ENCODE measurements around the gene CCZ1.
"Not testable (repeated sequence)": the region's sequence is repeated elsewhere in the genome, so short reads cannot be mapped to it uniquely, and the experiment has no call there.

Gene CCZ1

DNA sequence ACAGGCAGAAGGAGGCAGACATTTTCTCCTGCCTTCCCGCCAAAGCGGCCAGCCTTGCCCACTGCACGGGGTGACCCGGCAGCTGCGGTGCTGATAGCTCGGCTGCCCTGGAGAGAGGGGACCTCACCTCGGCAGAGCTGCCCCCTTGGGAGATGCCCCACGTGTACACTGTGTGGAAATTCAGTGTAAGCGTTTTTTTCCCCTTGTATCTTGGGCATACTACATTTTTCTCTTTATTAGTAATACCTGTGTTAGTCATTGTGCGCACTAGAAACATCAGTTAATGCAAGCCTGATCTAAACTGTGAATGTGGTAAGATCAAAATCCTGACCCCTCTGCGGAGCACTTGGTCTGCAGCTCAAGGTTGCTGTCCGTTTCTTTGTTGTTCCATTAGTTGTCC, 26.1 kb downstream of the CCZ1 start:
- not testable (repeated sequence) for H3K9me3 ChIP-seq (ENCODE audit: control insufficient read depth, insufficient read depth, low read length); H3K36me3 ChIP-seq (ENCODE audit: control insufficient read depth, low read length); H3K9me2 ChIP-seq (replicated peaks; ENCODE audit: control insufficient read depth, low read length); H3K4me1 ChIP-seq (ENCODE audit: control insufficient read depth, low read length); H3F3A ChIP-seq (ENCODE audit: control insufficient read depth, insufficient read depth); H3K4me2 ChIP-seq (ENCODE audit: low read length); H3K79me2 ChIP-seq (ENCODE audit: control insufficient read depth, low read length); H3K4me3 ChIP-seq (ENCODE audit: low read length); H4K20me1 ChIP-seq (ENCODE audit: control insufficient read depth, insufficient read depth, low read depth, low read length); H3K27ac ChIP-seq (ENCODE audit: low read depth, low read length); H3K27me3 ChIP-seq (ENCODE audit: control insufficient read depth, low read length)

GRCh38 chr7:5926263-5926870, 27.8 kb downstream of the CCZ1 start:
- H3K4me1 ChIP-seq (ENCODE audit: control insufficient read depth, low read length); H3K9me2 ChIP-seq (replicated peaks; ENCODE audit: control insufficient read depth, low read length); H3K27me3 ChIP-seq (ENCODE audit: control insufficient read depth, low read length); H3K27ac ChIP-seq (ENCODE audit: low read depth, low read length); H3K9me3 ChIP-seq (ENCODE audit: control insufficient read depth, insufficient read depth, low read length); H3K36me3 ChIP-seq (ENCODE audit: control insufficient read depth, low read length); H3F3A ChIP-seq (ENCODE audit: control insufficient read depth, insufficient read depth); H3K4me3 ChIP-seq (ENCODE audit: low read length); H3K4me2 ChIP-seq (ENCODE audit: low read length); H3K79me2 ChIP-seq (ENCODE audit: control insufficient read depth, low read length); H4K20me1 ChIP-seq (ENCODE audit: control insufficient read depth, insufficient read depth, low read depth, low read length): not testable (repeated sequence)

DNA sequence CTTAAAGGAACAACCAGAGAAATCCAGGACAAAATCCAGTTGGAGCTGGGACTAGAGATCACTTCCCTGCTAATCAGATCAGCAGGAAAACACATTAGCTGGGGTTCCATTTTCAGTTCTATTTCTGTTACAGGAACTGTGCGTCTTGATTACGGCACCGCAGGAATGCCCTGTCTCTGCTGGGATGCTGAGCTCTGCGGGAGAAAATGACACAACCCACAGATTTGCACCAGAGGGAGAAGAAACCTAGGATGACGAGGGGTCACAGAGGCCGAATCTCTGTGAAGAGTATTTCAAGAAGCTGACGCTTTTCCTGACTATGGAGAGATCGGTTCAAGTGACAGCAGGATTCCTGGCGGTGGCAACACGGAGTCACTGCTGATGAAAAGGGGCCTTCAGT, 31.8 kb downstream of the CCZ1 start:
- H4K20me1 ChIP-seq (ENCODE audit: control insufficient read depth, insufficient read depth, low read depth, low read length); H3K4me2 ChIP-seq (ENCODE audit: low read length); H3K79me2 ChIP-seq (ENCODE audit: control insufficient read depth, low read length); H3K27ac ChIP-seq (ENCODE audit: low read depth, low read length); H3K9me3 ChIP-seq (ENCODE audit: control insufficient read depth, insufficient read depth, low read length); H3K27me3 ChIP-seq (ENCODE audit: control insufficient read depth, low read length); H3K4me3 ChIP-seq (ENCODE audit: low read length); H3K36me3 ChIP-seq (ENCODE audit: control insufficient read depth, low read length); H3K9me2 ChIP-seq (replicated peaks; ENCODE audit: control insufficient read depth, low read length); H3K4me1 ChIP-seq (ENCODE audit: control insufficient read depth, low read length); H3F3A ChIP-seq (ENCODE audit: control insufficient read depth, insufficient read depth): not testable (repeated sequence)

DNA sequence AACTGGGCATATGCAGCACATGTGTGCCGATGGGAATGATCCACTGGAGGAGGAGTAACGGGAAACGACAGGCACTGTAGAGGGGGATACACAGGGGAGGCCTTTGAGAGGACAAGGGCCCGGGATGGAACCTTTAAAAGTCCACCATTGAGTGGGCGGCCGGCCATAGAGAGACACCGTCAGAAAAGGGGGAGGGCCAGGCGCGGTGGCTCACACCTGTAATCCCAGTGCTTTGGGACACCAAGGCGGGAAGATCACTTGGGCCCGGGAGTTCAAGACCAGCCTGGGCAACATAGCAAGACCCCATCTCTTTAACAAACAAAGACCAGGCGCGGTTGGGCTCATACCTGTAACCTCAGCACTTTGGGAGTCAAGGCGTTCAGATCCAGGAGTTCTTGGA, 32.7 kb downstream of the CCZ1 start:
- not testable (repeated sequence) for H3K79me2 ChIP-seq (ENCODE audit: control insufficient read depth, low read length); H3K9me3 ChIP-seq (ENCODE audit: control insufficient read depth, insufficient read depth, low read length); H3K27me3 ChIP-seq (ENCODE audit: control insufficient read depth, low read length); H3K36me3 ChIP-seq (ENCODE audit: control insufficient read depth, low read length); H3F3A ChIP-seq (ENCODE audit: control insufficient read depth, insufficient read depth); H3K27ac ChIP-seq (ENCODE audit: low read depth, low read length); H3K4me1 ChIP-seq (ENCODE audit: control insufficient read depth, low read length); H3K9me2 ChIP-seq (replicated peaks; ENCODE audit: control insufficient read depth, low read length); H3K4me3 ChIP-seq (ENCODE audit: low read length); H4K20me1 ChIP-seq (ENCODE audit: control insufficient read depth, insufficient read depth, low read depth, low read length); H3K4me2 ChIP-seq (ENCODE audit: low read length)

GRCh38 chr7:5931905-5932644, 33.5 kb downstream of the CCZ1 start:
- H3K4me1 ChIP-seq (ENCODE audit: control insufficient read depth, low read length); H3K36me3 ChIP-seq (ENCODE audit: control insufficient read depth, low read length); H3K9me3 ChIP-seq (ENCODE audit: control insufficient read depth, insufficient read depth, low read length); H3K27ac ChIP-seq (ENCODE audit: low read depth, low read length); H4K20me1 ChIP-seq (ENCODE audit: control insufficient read depth, insufficient read depth, low read depth, low read length); H3K4me2 ChIP-seq (ENCODE audit: low read length); H3F3A ChIP-seq (ENCODE audit: control insufficient read depth, insufficient read depth); H3K27me3 ChIP-seq (ENCODE audit: control insufficient read depth, low read length); H3K9me2 ChIP-seq (replicated peaks; ENCODE audit: control insufficient read depth, low read length); H3K4me3 ChIP-seq (ENCODE audit: low read length); H3K79me2 ChIP-seq (ENCODE audit: control insufficient read depth, low read length): not testable (repeated sequence)

GRCh38 chr7:5934945-5935450, 36.5 kb downstream of the CCZ1 start:
- not testable (repeated sequence) for H3K27me3 ChIP-seq (ENCODE audit: control insufficient read depth, low read length); H3K36me3 ChIP-seq (ENCODE audit: control insufficient read depth, low read length); H3K4me3 ChIP-seq (ENCODE audit: low read length); H3K4me1 ChIP-seq (ENCODE audit: control insufficient read depth, low read length); H3K9me3 ChIP-seq (ENCODE audit: control insufficient read depth, insufficient read depth, low read length); H4K20me1 ChIP-seq (ENCODE audit: control insufficient read depth, insufficient read depth, low read depth, low read length); H3K27ac ChIP-seq (ENCODE audit: low read depth, low read length); H3K4me2 ChIP-seq (ENCODE audit: low read length); H3K79me2 ChIP-seq (ENCODE audit: control insufficient read depth, low read length); H3K9me2 ChIP-seq (replicated peaks; ENCODE audit: control insufficient read depth, low read length); H3F3A ChIP-seq (ENCODE audit: control insufficient read depth, insufficient read depth)

DNA sequence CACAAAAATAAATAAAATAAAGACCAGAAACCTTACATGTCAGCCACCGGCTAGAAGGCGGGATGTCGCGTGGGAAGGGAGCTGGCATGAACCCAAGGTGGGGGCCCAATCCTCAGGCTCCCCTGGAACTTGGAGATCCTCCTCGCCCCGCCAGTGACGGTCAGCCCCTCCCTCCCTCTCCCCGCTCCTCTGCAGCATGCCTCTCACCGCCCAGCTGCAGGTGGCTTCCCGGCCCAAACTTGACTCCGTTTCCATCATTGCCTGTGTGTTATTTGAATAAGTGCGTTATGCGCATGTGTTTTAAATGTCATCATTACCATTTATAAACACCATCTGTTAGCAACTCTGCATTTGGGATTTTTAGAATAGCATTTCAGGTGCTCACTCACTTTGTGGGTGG, 64.7 kb downstream of the CCZ1 start:
- not testable (repeated sequence) for H3K4me3 ChIP-seq (ENCODE audit: low read length); H3K4me1 ChIP-seq (ENCODE audit: control insufficient read depth, low read length); H3K27ac ChIP-seq (ENCODE audit: low read depth, low read length); H3K36me3 ChIP-seq (ENCODE audit: control insufficient read depth, low read length); H3K27me3 ChIP-seq (ENCODE audit: control insufficient read depth, low read length); H4K20me1 ChIP-seq (ENCODE audit: control insufficient read depth, insufficient read depth, low read depth, low read length); H3K9me2 ChIP-seq (replicated peaks; ENCODE audit: control insufficient read depth, low read length); H3K4me2 ChIP-seq (ENCODE audit: low read length); H3F3A ChIP-seq (ENCODE audit: control insufficient read depth, insufficient read depth); H3K79me2 ChIP-seq (ENCODE audit: control insufficient read depth, low read length); H3K9me3 ChIP-seq (ENCODE audit: control insufficient read depth, insufficient read depth, low read length)

- H3K27ac ChIP-seq (ENCODE audit: low read depth, low read length); H4K20me1 ChIP-seq (ENCODE audit: control insufficient read depth, insufficient read depth, low read depth, low read length); H3F3A ChIP-seq (ENCODE audit: control insufficient read depth, insufficient read depth); H3K4me2 ChIP-seq (ENCODE audit: low read length); H3K79me2 ChIP-seq (ENCODE audit: control insufficient read depth, low read length); H3K4me1 ChIP-seq (ENCODE audit: control insufficient read depth, low read length); H3K36me3 ChIP-seq (ENCODE audit: control insufficient read depth, low read length); H3K4me3 ChIP-seq (ENCODE audit: low read length); H3K9me3 ChIP-seq (ENCODE audit: control insufficient read depth, insufficient read depth, low read length); H3K9me2 ChIP-seq (replicated peaks; ENCODE audit: control insufficient read depth, low read length); H3K27me3 ChIP-seq (ENCODE audit: control insufficient read depth, low read length): not testable (repeated sequence)
Measured at GRCh38 chr7:5963810-5964209, 65.3 kb downstream of the CCZ1 start.
